UCSD-AML1 (cell line): ENCODE data around the gene GARIN1A.
A peak's percentile ranks its signal among the peaks of the same experiment; 100 is the strongest.

Source experiments
- DNase-seq: peaks from one replicate; lab custom pipeline; 2025; ENCODE audit not compliant: unreplicated experiment; lab: John Stamatoyannopoulos, UW

Gene GARIN1A

GRCh38 chr7:128714701-128715495 lies 42.8 kb downstream of the GARIN1A start:
- peak; percentile 15 for DNase-seq

GRCh38 chr7:128718967-128719642 lies 47.0 kb downstream of the GARIN1A start:
- DNase-seq: no peak

- no peak for DNase-seq
Measured at GRCh38 chr7:128721376-128721775, 49.3 kb downstream of the GARIN1A start.
